Measurements from ENCODE around the gene SMTN. TPM values are rescaled to one million over a fixed set of nuclear protein-coding genes. Genes with fewer than 3 reads are reported as not detected.
"Not testable (repeated sequence)": the region's sequence is repeated elsewhere in the genome, so short reads cannot be mapped to it uniquely, and the experiment has no call there.

Gene SMTN
- total and polyA plus RNA-seq, 9 donors, result 23.1 to 238 (median 61.2) TPM

DNA sequence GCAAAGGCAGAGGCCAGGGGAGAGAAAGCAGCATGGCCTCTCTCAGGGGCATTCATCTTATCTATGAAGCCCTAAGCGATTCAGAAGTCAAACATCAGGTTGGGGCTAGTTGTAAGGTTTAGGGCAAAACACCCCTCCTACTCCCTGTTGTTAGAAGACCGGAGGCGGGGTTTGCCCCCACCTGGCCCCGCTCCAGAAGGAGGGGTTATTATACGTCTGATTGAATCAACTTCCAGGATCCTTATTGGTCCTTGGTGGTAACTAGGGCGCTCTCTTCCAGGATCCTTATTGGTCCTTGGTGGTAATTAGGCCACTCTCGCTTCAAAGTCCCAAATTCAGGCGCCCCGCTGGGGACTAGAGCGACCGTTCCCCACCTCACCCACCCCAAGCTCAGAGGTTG is 12.1 kb upstream of the SMTN start:
- H3K9me3 ChIP-seq, result no peaks in the 10 kb centered on the region
- intact Hi-C loops (cut with DNase I), result no loop called here
- no peak for DNase-seq
- WGBS, 3 donors, result 76 to 85% (median 78%) methylated on average over 11 of the region's 11 CpGs
- H3K27ac ChIP-seq, result no peak overlapping the region
- H3K4me3 ChIP-seq, result no peak overlapping the region
- TF ChIP-seq EP300 (IDR thresholded peaks at IDR 0.05) (no peak), POLR2A (IDR thresholded peaks at IDR 0.05) (no peak)
- TF ChIP-seq, protein P1, sequence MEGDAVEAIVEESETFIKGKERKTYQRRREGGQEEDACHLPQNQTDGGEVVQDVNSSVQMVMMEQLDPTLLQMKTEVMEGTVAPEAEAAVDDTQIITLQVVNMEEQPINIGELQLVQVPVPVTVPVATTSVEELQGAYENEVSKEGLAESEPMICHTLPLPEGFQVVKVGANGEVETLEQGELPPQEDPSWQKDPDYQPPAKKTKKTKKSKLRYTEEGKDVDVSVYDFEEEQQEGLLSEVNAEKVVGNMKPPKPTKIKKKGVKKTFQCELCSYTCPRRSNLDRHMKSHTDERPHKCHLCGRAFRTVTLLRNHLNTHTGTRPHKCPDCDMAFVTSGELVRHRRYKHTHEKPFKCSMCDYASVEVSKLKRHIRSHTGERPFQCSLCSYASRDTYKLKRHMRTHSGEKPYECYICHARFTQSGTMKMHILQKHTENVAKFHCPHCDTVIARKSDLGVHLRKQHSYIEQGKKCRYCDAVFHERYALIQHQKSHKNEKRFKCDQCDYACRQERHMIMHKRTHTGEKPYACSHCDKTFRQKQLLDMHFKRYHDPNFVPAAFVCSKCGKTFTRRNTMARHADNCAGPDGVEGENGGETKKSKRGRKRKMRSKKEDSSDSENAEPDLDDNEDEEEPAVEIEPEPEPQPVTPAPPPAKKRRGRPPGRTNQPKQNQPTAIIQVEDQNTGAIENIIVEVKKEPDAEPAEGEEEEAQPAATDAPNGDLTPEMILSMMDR (IDR thresholded peaks at IDR 0.05), result no peak
- no peaks in the 10 kb centered on the region for H3K36me3 ChIP-seq
- no peaks in the 10 kb centered on the region for H3K27me3 ChIP-seq
- H3K4me1 ChIP-seq (ENCODE audit: insufficient read depth), result no peaks in the 10 kb centered on the region

DNA sequence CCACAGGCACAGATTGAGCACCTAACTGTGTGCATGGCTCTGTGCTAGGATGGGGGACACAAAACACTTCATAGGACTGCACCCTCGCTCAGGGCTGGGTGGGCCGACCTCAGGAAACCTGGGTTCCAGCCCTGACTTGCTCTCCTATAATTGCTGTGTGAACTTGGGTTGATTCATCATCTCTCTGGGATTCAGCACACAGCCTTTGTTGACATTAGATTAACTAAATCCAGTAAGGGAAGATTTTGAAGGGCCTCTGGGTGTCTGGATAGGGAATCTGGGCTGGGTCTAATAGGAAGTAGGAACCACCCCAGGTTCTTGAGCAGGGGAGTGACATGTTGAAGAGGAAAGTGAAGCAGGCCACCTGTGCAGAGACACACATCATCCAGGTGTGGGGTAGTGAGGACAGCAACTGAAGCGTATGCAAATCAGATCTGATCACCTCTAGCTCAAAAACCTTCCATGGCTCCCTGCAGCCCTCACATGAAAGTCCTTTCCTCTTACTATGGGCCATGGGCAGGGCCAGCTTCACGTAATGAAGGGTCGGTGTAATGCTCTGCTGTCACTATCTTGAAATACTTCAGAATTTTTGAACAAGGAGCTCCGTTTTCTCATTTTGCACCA is 11.3 kb upstream of the SMTN start:
- 89 to 96% (median 94%) methylated on average over 6 of the region's 6 CpGs for WGBS, 3 donors
- intact Hi-C loops (cut with DNase I); H3K27me3 ChIP-seq; H3K36me3 ChIP-seq; DNase-seq; H3K4me3 ChIP-seq; H3K9me3 ChIP-seq; H3K4me1 ChIP-seq (ENCODE audit: insufficient read depth); H3K27ac ChIP-seq: not testable (repeated sequence)

DNA sequence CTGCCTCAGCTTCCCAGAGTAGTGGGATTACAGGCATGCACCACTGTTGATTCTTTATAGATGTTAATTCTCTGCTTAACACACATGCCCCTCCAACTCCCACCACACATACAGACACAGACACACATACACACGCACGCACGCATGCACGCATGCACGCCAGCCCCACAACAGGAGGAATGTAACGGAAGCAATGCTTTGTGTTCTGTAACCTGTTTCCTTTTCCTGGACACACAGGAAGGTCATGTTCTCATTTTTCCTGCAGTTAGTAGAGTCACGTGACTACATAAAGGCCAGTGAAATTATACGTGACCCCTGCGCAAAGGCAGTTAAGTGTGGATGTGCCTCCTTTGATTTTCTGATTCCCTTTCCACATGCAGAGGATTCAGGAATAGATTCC is 8.0 kb upstream of the SMTN start:
- H3K4me1 ChIP-seq (ENCODE audit: insufficient read depth); intact Hi-C loops (cut with DNase I); H3K27ac ChIP-seq; DNase-seq; H3K4me3 ChIP-seq; H3K36me3 ChIP-seq; H3K27me3 ChIP-seq; H3K9me3 ChIP-seq: not testable (repeated sequence)
- 85 to 91% (median 85%) methylated on average over 9 of the region's 9 CpGs for WGBS, 3 donors

DNA sequence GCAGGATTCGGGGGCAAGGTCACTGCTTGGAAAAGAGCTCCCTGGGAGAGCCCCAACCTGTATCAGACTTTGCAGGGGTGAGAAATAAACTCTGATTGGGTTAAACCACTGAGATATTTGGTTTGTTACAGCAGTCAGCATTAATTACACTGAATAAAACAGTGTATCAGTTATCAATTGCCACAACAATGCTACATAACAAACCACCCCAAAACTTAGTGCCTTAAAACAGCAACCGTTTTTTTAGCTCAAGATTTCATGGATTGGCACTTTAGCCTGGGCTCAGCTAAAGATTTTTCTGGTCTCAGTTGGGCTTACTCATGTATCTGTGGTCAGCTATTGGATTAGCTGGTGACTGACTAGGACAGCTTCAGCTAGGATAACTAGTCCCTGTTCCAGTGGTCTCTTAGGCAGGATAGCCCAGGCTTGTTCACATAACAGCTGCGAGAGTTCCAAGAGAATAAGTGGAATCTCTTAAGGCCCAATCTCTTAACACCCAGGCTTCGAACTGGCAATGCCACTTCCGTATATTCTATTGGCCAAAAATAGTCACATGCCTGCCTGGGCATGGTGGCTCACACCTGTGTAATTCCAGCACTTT is 7.5 kb upstream of the SMTN start:
- DNase-seq; H3K36me3 ChIP-seq; H3K4me3 ChIP-seq; H3K9me3 ChIP-seq; intact Hi-C loops (cut with DNase I); H3K4me1 ChIP-seq (ENCODE audit: insufficient read depth); H3K27ac ChIP-seq; H3K27me3 ChIP-seq: not testable (repeated sequence)
- WGBS, 3 donors, result 75 to 89% (median 81%) methylated on average over 5 of the region's 5 CpGs

DNA sequence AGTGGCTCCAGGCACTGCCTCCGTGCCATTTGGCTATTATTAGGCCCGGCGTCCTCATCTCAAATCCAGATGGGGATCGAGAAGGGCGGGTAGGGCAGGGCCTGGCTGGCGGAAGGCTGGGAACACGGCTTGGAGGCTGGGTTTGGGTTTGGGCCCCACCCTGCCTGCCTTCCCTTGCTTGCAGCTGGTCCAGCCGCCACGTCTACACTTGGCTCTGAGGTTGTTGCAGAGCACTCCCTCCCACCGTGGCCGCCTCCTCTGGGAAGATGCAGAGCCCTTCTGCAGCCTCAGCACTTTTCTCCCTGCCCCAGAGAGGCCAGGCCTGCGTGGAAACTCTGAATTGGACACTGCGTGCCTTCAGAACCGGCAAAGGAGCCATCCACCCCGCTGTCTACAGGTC is 5.2 kb upstream of the SMTN start:
- Histone ChIP-seq H3K27ac (peak overlapping the region; percentile 22 to 62), H3K36me3 (no peaks in the 10 kb centered on the region), H3K4me1 (ENCODE audit: insufficient read depth) (peaks cover 2% of the 10 kb centered on the region), H3K27me3 (no peaks in the 10 kb centered on the region), H3K9me3 (no peaks in the 10 kb centered on the region), H3K4me3 (no peak overlapping the region)
- peak; percentile 81 to 89 (median 86) for DNase-seq
- intact Hi-C loops (cut with DNase I), result no loop called here
- no peak for TF ChIP-seq POLR2A (IDR thresholded peaks at IDR 0.05)
- WGBS, 3 donors, result 17 to 30% (median 21%) methylated on average over 15 of the region's 15 CpGs

DNA sequence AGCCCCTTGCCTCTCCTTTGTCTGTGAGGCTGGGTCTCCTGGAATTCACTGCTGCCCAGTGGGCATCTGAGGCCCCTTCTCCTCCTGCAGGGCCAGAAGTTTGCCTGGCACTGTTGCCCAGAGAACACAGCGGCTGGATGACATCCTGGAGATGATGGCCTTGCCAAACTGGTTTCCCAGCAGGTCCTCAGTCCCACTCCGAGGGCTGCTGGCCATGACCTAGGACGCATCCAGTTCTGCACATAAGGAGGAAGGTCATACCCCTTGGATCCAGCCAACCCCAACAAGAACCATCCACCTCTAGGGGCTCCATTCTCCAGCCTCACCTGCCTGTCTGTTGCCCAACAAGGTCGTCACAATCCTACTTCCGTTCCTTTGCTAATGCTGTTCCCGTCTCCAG is 3.4 kb upstream of the SMTN start:
- no peak overlapping the region for H3K27ac ChIP-seq
- no peak for DNase-seq
- no peaks in the 10 kb centered on the region for H3K36me3 ChIP-seq
- H3K27me3 ChIP-seq, result no peaks in the 10 kb centered on the region
- H3K4me3 ChIP-seq, result no peak overlapping the region
- TF ChIP-seq EP300 (IDR thresholded peaks at IDR 0.05), result no peak
- TF ChIP-seq, protein P1 (IDR thresholded peaks at IDR 0.05), result no peak
- no peak for TF ChIP-seq POLR2A (IDR thresholded peaks at IDR 0.05)
- WGBS, 3 donors, result 86 to 99% (median 96%) methylated on average over 6 of the region's 6 CpGs
- intact Hi-C loops (cut with DNase I), result no loop called here
- peaks cover 6% of the 10 kb centered on the region for H3K4me1 ChIP-seq (ENCODE audit: insufficient read depth)
- H3K9me3 ChIP-seq, result no peaks in the 10 kb centered on the region

DNA sequence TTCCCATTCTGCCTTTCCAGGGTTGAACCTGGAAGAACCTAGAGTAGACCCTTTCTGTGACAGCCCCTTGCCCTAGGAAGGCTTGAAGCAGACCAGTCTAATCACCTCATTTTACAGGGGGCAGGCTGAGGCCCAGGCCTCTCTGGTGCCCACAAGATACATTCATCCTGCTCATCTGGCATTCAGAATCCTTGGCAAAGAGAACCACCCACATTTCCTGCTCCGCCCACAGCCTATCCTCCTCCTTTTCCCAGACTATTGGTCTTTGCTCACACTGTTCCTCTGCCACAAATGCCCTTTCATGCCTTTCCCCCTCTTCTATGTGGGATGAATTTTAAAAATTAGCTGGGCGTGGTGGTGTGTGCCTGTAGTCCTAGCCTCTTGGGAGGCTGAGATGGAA is 2.7 kb upstream of the SMTN start:
- WGBS, 3 donors, result 89 to 100% (median 92%) methylated on average over 2 of the region's 2 CpGs
- intact Hi-C loops (cut with DNase I); DNase-seq; H3K27ac ChIP-seq; H3K9me3 ChIP-seq; H3K4me3 ChIP-seq; H3K36me3 ChIP-seq; H3K27me3 ChIP-seq: not testable (repeated sequence)
- H3K4me1 ChIP-seq (ENCODE audit: insufficient read depth), result peaks cover 13% of the 10 kb centered on the region
